NCI-H2196 (cell line): ENCODE data around the gene DRAXIN.

Experiments used
- DNase-seq: peaks from one replicate; lab custom pipeline; 2025; ENCODE audit not compliant: unreplicated experiment; lab: John Stamatoyannopoulos, UW

The DRAXIN gene

DNA sequence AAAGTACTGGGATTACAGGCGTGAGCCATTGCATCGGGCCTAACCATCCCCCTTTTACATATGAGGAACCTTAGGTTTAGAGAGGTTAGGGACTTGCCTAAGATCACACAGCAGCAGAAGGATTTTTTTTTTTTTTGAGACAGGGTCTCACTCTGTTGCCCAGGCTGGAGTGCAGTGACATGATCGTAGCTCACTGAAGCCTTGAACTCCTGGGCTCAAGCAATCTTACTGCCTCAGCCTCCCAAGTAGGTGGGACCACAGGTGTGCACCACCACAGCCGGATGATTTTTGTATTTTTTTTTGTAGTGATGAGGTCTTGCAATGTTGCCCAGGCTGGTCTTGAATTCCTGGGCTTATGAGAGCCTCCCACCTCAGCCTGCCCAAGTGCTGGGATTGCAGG lies 68.3 kb downstream of the DRAXIN start:
- no peak for DNase-seq

DNA sequence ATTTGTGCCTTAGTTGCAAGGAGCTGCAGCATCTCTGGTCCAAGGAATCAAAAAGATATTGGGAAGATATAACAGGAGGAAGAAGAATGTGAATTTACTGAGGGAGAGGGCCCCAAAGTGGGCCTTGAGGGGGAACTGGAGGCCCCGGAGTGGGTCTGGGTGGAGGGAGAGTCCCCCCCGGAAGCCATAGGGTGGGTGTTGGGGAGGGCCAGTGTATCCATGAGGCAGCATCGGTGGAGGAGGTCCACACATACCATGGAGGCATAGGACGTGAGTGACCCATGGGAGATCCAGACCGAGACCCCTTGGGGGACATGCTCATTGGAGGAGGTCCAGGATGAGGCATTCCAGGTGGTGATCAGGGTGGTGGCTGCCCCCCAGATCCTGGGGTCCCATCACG lies 69.8 kb downstream of the DRAXIN start:
- no peak for DNase-seq

DNA sequence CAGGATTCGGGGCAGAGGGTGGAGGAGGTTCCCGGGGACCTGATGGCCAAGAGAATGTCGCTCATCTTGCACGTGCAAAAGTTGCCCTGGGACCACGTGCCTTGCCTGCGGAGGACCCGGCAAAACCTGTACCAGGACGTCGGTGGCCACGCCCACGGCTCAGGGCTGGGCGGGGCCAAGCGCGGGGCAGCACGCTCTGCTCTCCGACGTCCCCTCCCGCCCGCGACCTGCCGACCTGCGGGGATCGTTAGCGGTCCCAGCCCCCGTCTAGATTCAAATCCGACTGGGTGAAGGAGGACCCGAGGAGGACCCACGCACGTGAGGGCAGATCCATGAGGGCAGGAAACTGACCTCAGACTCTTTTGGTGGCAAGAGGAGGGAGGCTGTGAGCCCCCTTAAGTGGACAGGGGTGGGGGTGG lies 70.5 kb downstream of the DRAXIN start, which contains the start of gene C1orf167:
C1orf167 (plus strand) TSS at position 206 of the 419 bp plus-strand sequence. CDS start 2,208 bp downstream, outside the sequence.
- DNase-seq, result no peak

DNA sequence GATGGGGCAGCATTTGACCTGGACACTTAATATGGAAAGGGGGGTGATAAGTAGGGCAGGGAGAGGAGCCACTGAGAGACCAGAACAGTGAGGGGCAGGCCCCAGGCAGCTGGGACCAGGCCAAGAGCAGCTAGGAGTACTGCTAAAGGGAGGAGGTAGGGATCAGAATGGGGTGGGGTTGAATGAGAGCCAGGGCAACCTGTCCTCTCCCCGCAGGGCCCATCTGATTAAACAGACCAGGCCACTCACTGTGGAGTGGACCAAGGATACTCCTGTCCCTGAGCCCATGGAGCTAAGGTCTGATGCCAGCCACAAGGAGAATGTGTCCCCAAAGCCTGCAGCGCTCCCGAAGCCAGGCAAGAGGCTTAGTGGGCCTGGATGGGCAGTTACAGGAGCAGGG lies 72.6 kb downstream of the DRAXIN start:
- DNase-seq, result no peak

DNA sequence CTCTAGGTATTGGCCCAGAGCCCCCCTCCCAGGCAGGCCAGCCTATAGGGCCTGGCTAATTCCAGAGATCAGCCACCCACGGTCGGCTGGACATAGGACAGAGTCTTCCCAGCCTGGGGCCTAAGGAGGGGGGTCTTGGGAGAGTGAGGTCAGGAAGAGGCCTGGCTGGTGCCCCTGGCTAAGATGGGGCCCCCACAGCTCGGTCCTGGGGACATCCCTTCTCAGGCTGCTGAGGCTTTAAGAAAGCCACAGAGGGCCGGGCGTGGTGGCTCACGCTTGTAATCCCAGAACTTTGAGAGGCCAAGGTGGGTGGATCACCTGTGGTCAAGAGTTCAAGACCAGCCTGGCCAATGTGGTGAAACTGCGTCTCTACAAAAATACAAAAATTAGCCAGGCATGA lies 73.0 kb downstream of the DRAXIN start:
- no peak for DNase-seq

DNA sequence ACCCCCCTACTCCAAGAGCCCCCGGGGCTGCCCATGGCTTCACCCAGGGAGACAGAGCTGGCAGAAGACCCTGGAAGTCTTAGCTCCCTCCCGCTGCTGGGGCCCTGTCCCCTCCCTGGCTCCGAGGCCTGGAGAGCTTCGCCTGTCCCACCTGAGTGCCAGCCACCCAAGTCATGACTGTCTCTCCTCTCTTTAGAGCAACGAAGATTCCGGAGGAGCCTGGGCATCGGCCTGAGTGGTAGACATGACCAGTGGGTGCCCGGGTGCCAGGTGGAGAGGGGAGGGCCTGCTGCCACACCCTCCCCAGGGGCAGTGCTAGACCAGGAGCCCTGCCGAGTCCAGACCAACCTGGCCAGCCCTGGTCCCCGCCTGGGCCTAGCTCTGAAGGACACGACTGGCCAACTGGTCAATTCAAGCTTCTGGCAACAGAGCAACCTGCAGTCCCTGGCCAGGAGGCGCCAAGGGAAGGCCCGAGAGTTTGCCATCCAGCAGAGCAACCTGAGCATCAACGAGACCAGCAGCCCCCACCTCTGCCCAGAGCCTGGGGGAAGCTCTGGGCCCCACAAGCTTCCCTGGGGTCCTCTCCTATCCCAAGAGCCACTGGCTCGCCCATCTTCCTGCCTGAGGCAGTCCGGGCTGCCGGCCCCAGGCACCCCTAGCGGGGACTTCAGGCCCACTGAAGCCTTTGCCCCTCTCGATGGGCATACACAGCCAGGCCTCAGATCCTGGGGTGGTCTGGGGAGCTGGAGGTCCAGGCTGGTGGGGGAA lies 74.3 kb downstream of the DRAXIN start:
- no peak for DNase-seq

DNA sequence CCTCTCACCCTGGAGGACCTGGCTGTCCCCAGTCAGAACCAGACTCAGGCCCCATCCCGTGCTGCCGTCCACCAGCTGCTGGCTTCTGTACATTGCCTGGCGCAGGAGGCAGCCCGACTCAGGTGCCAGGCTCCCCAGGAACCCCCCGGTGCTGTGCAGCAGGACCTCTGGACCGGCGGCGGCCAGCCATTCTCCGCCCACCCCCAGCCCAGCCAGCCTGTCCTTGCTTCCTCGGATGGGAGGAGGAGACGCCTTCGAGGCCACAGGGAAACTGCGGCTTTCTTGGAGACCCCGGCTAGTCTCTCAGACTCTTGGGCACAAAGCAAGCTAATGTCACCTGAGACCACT lies 74.9 kb downstream of the DRAXIN start:
- no peak for DNase-seq

DNA sequence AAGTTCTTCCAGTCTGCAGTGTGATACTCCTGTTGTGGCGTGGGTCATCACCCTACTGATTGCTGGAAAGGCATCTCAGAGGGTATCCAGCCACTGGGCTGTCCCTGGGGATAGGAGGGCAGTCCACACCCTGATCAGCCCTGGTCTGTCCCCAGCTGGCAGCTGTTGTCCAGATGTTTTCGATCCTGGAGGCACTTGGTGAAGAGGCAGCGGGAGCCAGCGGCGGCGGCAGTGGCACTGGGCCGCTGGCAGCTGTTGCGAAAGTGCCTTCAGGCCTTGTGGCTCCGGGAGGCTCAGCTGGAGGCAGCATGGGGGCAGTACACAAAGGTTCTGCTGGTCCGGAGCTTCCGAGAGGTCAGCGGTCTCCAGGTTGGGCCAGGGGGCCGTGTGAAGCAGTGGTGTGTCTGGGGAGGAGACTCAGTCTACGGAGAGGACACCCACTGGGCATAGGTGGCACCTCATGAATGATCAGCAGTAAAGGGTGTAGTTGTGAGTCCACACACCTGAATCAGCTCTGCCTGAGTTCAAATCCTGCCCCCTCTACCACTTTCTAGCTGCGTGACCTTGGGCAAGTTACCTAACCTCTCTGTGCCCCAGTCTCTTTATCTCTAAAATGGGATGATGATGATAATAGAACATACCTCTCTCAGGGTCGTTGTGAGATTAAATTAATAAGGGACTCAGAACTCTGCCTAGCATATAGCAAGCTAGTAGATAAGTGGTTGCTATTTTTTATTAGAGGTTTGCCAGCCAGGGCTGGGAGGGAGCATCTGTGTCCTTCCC lies 76.6 kb downstream of the DRAXIN start:
- no peak for DNase-seq

DNA sequence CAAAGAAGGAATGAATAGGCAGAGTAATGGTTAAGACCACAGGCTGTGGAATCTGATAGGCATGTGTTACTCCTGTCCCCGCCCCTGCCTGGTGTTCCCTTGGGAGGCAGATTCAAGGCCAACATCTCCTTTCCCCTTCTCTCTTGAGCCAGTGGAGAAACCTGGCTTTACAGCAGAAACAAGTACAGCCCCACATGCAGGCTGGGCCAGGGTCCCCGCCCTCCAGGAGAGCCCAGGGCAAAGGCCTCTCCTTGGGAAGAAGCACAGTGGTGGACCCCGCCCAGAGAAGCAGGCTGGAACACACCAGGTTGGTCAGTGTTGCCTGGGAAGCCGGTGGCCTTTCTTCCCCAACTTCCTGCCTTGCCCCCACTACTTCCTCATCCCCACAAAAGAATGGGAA lies 77.3 kb downstream of the DRAXIN start:
- no peak for DNase-seq

DNA sequence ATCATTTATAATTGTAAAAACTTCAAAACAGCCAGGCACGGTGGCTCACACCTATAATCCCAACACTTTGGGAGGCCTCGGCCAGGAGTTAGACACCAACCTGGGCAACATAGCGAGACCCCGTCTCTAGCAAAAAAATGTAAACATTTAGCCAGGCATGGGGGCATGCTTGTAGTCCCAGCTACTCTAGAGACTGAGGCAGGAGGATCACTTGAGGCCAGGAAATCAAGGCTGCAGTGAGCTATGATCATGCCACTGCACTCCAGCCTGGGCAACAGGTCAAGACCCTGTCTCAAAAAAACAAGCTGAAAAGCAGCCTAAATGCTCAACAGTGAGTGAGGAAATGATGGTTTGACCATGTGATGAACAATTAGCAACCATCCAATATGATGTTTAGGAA lies 77.8 kb downstream of the DRAXIN start:
- no peak for DNase-seq

DNA sequence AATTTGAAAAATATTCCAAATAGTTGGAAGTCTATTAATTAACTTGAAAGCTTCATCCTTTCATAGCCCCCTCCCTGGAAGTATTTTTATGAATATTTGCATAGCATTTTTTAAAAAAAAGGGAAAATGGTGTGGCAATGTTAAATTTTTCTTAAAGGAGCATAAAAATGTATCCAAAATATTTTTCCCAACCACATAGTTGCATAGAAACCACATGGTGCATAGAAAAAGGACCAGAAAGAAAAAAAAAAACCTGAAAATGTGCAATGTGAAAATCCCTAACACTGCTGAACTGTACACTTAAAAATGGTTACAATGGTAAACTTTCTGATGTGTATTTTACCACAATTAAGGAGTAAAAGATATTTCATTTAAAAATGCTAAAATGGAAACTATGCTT lies 78.5 kb downstream of the DRAXIN start:
- DNase-seq, result no peak

DNA sequence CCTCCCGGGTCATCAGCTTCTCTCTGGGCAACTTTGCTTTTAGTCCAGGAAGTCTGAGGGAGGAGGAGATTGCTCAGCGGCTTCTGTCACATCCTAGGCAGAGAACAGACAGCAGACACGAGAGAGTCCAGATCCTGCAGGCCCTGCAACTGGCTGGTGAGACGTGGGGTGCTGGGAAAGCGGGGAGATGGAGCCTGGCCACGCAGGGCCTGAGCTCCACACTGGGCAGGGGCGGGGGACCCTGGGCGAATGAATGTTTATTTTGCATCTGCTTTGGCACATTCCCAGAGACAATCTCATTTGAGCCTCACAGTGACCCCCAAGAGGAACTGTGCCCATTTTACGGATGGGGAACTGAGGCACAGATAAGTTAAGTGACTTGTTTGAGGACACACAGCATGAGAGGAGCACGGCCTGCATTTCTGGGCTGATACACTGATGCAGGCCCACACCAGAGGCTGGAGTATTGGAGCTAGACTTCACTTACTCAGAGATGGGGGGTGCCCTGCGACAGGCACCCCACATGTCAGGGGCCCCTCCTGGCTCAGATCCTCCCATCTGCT lies 80.1 kb downstream of the DRAXIN start:
- DNase-seq, result no peak

DNA sequence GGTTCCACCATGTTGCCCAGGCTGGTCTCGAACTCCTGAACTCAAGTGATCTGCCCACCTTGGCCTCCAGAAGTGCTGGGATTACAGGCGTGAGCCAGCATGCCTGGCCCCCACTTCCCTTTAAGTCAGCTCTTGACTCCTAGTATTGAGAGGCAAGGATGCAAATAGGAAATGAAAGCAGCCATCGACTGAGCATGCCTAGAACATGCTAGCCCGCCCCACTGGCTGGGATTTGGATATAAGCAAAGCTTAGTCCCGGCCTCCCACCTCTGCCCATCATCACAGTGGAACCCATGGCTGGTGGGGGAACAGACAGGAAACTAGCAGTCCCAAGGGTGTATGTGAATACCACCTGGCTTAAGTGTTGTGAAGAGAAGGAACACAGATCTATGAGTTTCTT lies 80.9 kb downstream of the DRAXIN start:
- no peak for DNase-seq

DNA sequence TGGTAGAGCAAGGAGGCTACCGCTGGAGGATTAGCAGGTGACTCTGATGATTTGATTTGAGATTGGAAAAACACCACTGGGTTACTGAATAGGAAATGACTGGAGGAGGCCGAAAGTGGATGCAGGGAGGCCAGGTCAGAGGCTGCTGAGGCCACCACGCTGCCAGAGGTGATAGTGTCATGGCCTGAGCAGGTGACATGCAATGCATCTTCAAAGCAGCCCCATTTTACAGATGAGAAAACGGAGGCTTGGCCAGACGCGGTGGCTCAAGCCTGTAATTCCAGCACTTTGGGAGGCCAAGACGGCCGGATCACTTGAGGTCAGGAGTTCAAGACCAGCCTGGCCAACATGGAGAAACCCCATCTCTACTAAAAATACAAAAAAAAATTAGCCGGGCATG lies 83.2 kb downstream of the DRAXIN start:
- no peak for DNase-seq
